Tibial artery (tissue), 4 donors: Measurements from ENCODE around the gene SAMD4A.
A peak's percentile ranks its signal among the peaks of the same experiment; 100 is the strongest.
"Not testable (repeated sequence)": the region's sequence is repeated elsewhere in the genome, so short reads cannot be mapped to it uniquely, and the experiment has no call there.

Experiments
- DNase-seq, 2 donors: peaks; one replicate each; pipeline ENCODE4 v3.0.0-alpha.2; 2019
- H3K27ac ChIP-seq, 2 donors: fragments of 200-600 bp; sonication (generic) in 1 of 2; 1 replicate in 1 of 2; 2 replicates in 1 of 2; pipeline ENCODE4 v1.5.1; 2018 to 2019; ENCODE audit warnings: mild to moderate bottlenecking in 1 of 2
- H3K27me3 ChIP-seq, 2 donors: fragments of 200-600 bp; sonication (generic) in 1 of 2; one replicate each; pipeline versions ENCODE4 v1.5.1 to v1.6.0; 2016 to 2019
- H3K36me3 ChIP-seq, 3 donors: fragments of 200-600 bp; sonication (generic) in 2 of 3; one replicate each; pipeline ENCODE4 v1.5.1; 2016 to 2019; ENCODE audit warnings: mild to moderate bottlenecking in 2 of 3
- H3K4me1 ChIP-seq, 4 donors: fragments of 200-600 bp; sonication (generic) in 2 of 4; 1 replicate in 3 of 4; 2 replicates in 1 of 4; pipeline ENCODE4 v1.5.1; 2016 to 2019
- H3K4me3 ChIP-seq, 2 donors: fragments of 200-600 bp; sonication (generic) in 1 of 2; 1 replicate in 1 of 2; 2 replicates in 1 of 2; pipeline ENCODE4 v1.5.1; 2018 to 2019; ENCODE audit warnings: mild to moderate bottlenecking in 2 of 2
- H3K9me3 ChIP-seq, 3 donors: fragments of 200-600 bp; sonication (generic) in 1 of 3; one replicate each; pipeline ENCODE4 v1.5.1; 2016 to 2019
- CTCF ChIP-seq, 2 experiments: fragments of 200-600 bp in 1 of 2; fragments of 450-650 bp in 1 of 2; IDR thresholded peaks; one replicate each; pipeline ENCODE4 v1.5.1; 2017 to 2019; ENCODE audit warnings: antibody characterized with exemption in 2 of 2, mild to moderate bottlenecking in 1 of 2, moderate library complexity in 1 of 2
- intact Hi-C: fragments of 100-400 bp; cut with DNase I; formaldehyde crosslinking; loops from one replicate; pipeline ENCODE4 v1.15.0; 2023; ENCODE audit warnings: low total_unique reads

Gene SAMD4A

GRCh38 chr14:54622192-54622958, 55.4 kb downstream of the SAMD4A start:
- H3K27me3 ChIP-seq, result no peaks in the 10 kb centered on the region
- no peak for TF ChIP-seq CTCF (IDR thresholded peaks at IDR 0.05)
- no peak for DNase-seq
- H3K4me1 ChIP-seq, result peaks cover 0 to 65% (median 16%) of the 10 kb centered on the region in 4 donors
- H3K9me3 ChIP-seq, result no peaks in the 10 kb centered on the region
- intact Hi-C loops, result no loop called here
- H3K4me3 ChIP-seq, result no peak overlapping the region
- no peak overlapping the region for H3K27ac ChIP-seq
- H3K36me3 ChIP-seq, result no peaks in the 10 kb centered on the region

- no peak for DNase-seq
- no peak overlapping the region for H3K27ac ChIP-seq
- H3K36me3 ChIP-seq, result no peaks in the 10 kb centered on the region
- intact Hi-C loops, result no loop called here
- H3K4me3 ChIP-seq, result no peak overlapping the region
- no peaks in the 10 kb centered on the region for H3K27me3 ChIP-seq
- no peaks in the 10 kb centered on the region for H3K9me3 ChIP-seq
- TF ChIP-seq CTCF (IDR thresholded peaks at IDR 0.05), result no peak
- peaks cover 0 to 76% (median 24%) of the 10 kb centered on the region in 4 donors for H3K4me1 ChIP-seq
These were observed 56.5 kb downstream of the SAMD4A start for GRCh38 chr14:54623279-54624004.

- H3K27me3 ChIP-seq, H3K36me3 ChIP-seq, H3K27ac ChIP-seq, intact Hi-C loops, H3K9me3 ChIP-seq, DNase-seq, H3K4me3 ChIP-seq: not testable (repeated sequence)
- H3K4me1 ChIP-seq, result peaks cover 0 to 81% (median 28%) of the 10 kb centered on the region in 4 donors
These were observed 57.1 kb downstream of the SAMD4A start for GRCh38 chr14:54624005-54624358.

GRCh38 chr14:54625112-54625511, 58.2 kb downstream of the SAMD4A start:
- H3K4me1 ChIP-seq, result peaks cover 0 to 90% (median 32%) of the 10 kb centered on the region in 4 donors
- intact Hi-C loops, result no loop called here

GRCh38 chr14:54627219-54627539, 60.3 kb downstream of the SAMD4A start:
- Histone ChIP-seq H3K4me3 (peak overlapping the region; percentile 5 to 32), H3K27ac (peak overlapping the region; percentile 70 to 72), H3K27me3 (no peaks in the 10 kb centered on the region), H3K9me3 (no peaks in the 10 kb centered on the region), H3K36me3 (no peaks in the 10 kb centered on the region), H3K4me1 (peaks cover 0 to 96% (median 32%) of the 10 kb centered on the region in 4 donors)
- DNase-seq, result no peak
- TF ChIP-seq CTCF (IDR thresholded peaks at IDR 0.05), result no peak
- intact Hi-C loops, result no loop called here

More at GRCh38 chr14:54625112-54625511, 58.2 kb downstream of the SAMD4A start:
- no peak for TF ChIP-seq CTCF (IDR thresholded peaks at IDR 0.05)
- Histone ChIP-seq H3K36me3 (no peaks in the 10 kb centered on the region), H3K27me3 (no peaks in the 10 kb centered on the region), H3K27ac (peak overlapping the region; percentile 4 to 15), H3K9me3 (no peaks in the 10 kb centered on the region), H3K4me3 (no peak overlapping the region)
- DNase-seq, result no peak
